HEK293 (cell line): Measurements from ENCODE around the gene FBXO34.

ENCODE experiments used
- CTCF ChIA-PET: fragments of 350-600 bp; formaldehyde crosslinking; extraction: SDS; loops from one replicate; lab custom pipeline; 2021; ENCODE audit warnings: antibody characterized with exemption; lab: Yijun Ruan, JAX
- POLR2A ChIA-PET: fragments of 300-600 bp; formaldehyde crosslinking; extraction: SDS; loops from one replicate; lab custom pipeline; 2020; ENCODE audit warnings: antibody characterized with exemption, inconsistent platforms; lab: Yijun Ruan, JAX
- H3K27ac ChIP-seq: fragments of 200-500 bp; sonication (Bioruptor generic); 2 replicates; pipeline ENCODE4 v1.5.1; 2014; ENCODE audit warnings: low read depth, low read length, control low read depth, inconsistent platforms; ENCODE audit errors: extremely low read depth
- H3K36me3 ChIP-seq, 2 experiments: fragments of 200-500 bp in 1 of 2; sonication (Bioruptor generic) in 1 of 2; 1 replicate in 1 of 2; 2 replicates in 1 of 2; pipeline ENCODE4 v1.5.1; 2014 to 2017; ENCODE audit warnings: inconsistent platforms in 2 of 2, low read length in 2 of 2; ENCODE audit not compliant: control insufficient read depth in 2 of 2, insufficient read depth in 1 of 2
- H3K4me1 ChIP-seq: fragments of 200-500 bp; sonication (Bioruptor generic); 2 replicates; pipeline ENCODE4 v1.5.1; 2014; ENCODE audit warnings: mild to moderate bottlenecking, low read length, inconsistent platforms; ENCODE audit not compliant: control insufficient read depth, insufficient read depth
- H3K4me3 ChIP-seq: 2 replicates; pipeline ENCODE4 v1.5.1; 2011; ENCODE audit warnings: low read depth, mild to moderate bottlenecking, control low read depth, low read length, moderate library complexity
- H3K9me3 ChIP-seq: fragments of 200-500 bp; sonication (Bioruptor generic); 2 replicates; pipeline ENCODE4 v1.5.1; 2014; ENCODE audit warnings: low read depth, low read length, inconsistent platforms; ENCODE audit not compliant: control insufficient read depth, insufficient read depth
- EGR2 ChIP-seq: fragments of 450-650 bp; formaldehyde crosslinking; IDR thresholded peaks from 2 replicates; pipeline ENCODE4 v1.5.1; 2016; ENCODE audit warnings: low read depth, missing biosample characterization, missing genetic modification characterization
- KLF1 ChIP-seq: fragments of 450-650 bp; formaldehyde crosslinking; IDR thresholded peaks from 2 replicates; pipeline ENCODE4 v1.5.1; 2016; ENCODE audit warnings: missing biosample characterization, missing genetic modification characterization
- OSR2 ChIP-seq: fragments of 450-650 bp; formaldehyde crosslinking; IDR thresholded peaks from 2 replicates; pipeline ENCODE4 v1.5.1; 2016; ENCODE audit warnings: missing biosample characterization, missing genetic modification characterization
- SALL2 ChIP-seq: fragments of 450-650 bp; formaldehyde crosslinking; IDR thresholded peaks from 2 replicates; pipeline ENCODE4 v1.5.0; 2017; ENCODE audit warnings: missing biosample characterization, mild to moderate bottlenecking, missing genetic modification characterization, borderline replicate concordance
- SCRT1 ChIP-seq: fragments of 450-650 bp; formaldehyde crosslinking; IDR thresholded peaks from 2 replicates; pipeline ENCODE4 v1.5.1; 2016; ENCODE audit warnings: missing biosample characterization, missing genetic modification characterization, borderline replicate concordance
- ZBTB8A ChIP-seq: fragments of 450-650 bp; formaldehyde crosslinking; IDR thresholded peaks from 2 replicates; pipeline ENCODE4 v1.5.1; 2016; ENCODE audit warnings: missing biosample characterization, missing genetic modification characterization
- ZNF112 ChIP-seq: fragments of 450-650 bp; formaldehyde crosslinking; IDR thresholded peaks from 2 replicates; pipeline ENCODE4 v1.5.0; 2017; ENCODE audit warnings: missing biosample characterization, missing genetic modification characterization
- ZNF155 ChIP-seq: fragments of 450-650 bp; formaldehyde crosslinking; IDR thresholded peaks from 2 replicates; pipeline ENCODE4 v1.5.1; 2016; ENCODE audit warnings: missing biosample characterization, missing genetic modification characterization
- ZNF175 ChIP-seq: fragments of 450-650 bp; formaldehyde crosslinking; IDR thresholded peaks from 2 replicates; pipeline ENCODE4 v1.5.1; 2016; ENCODE audit warnings: missing biosample characterization, missing genetic modification characterization
- ZNF404 ChIP-seq: fragments of 450-650 bp; formaldehyde crosslinking; IDR thresholded peaks from 2 replicates; pipeline ENCODE4 v1.5.1; 2017; ENCODE audit warnings: missing biosample characterization, missing genetic modification characterization
- ZNF510 ChIP-seq: fragments of 450-650 bp; formaldehyde crosslinking; IDR thresholded peaks from 2 replicates; pipeline ENCODE4 v1.5.1; 2018; ENCODE audit warnings: mild to moderate bottlenecking, missing genetic modification characterization, missing biosample characterization; ENCODE audit not compliant: insufficient replicate concordance
- ZNF529 ChIP-seq: fragments of 450-650 bp; formaldehyde crosslinking; IDR thresholded peaks from 2 replicates; pipeline ENCODE4 v1.5.1; 2017; ENCODE audit warnings: missing genetic modification characterization, missing biosample characterization; ENCODE audit not compliant: insufficient replicate concordance
- ZNF596 ChIP-seq: fragments of 450-650 bp; IDR thresholded peaks from 2 replicates; pipeline ENCODE4 v1.5.0; 2018; ENCODE audit warnings: missing biosample characterization, mild to moderate bottlenecking, missing genetic modification characterization, moderate library complexity
- ZNF626 ChIP-seq: fragments of 450-650 bp; sonication (Bioruptor Pico); formaldehyde crosslinking; IDR thresholded peaks from 2 replicates; pipeline ENCODE4 v1.5.1; 2018; ENCODE audit warnings: missing biosample characterization, missing genetic modification characterization, inconsistent platforms
- ZNF707 ChIP-seq: fragments of 450-650 bp; formaldehyde crosslinking; IDR thresholded peaks from 2 replicates; pipeline ENCODE4 v1.5.1; 2016; ENCODE audit warnings: missing biosample characterization, missing genetic modification characterization
- ZNF76 ChIP-seq: fragments of 450-650 bp; formaldehyde crosslinking; IDR thresholded peaks from 2 replicates; pipeline ENCODE4; 2016; ENCODE audit warnings: low read depth, missing biosample characterization, missing genetic modification characterization, borderline replicate concordance
- ZNF768 ChIP-seq: fragments of 450-650 bp; formaldehyde crosslinking; IDR thresholded peaks from 2 replicates; pipeline ENCODE4 v1.5.1; 2018; ENCODE audit warnings: missing biosample characterization, mild to moderate bottlenecking, missing genetic modification characterization
- TF ChIP-seq, protein P1 (sequence below): fragments of 450-650 bp; formaldehyde crosslinking; IDR thresholded peaks from 2 replicates; pipeline ENCODE4 v1.5.1; 2016; ENCODE audit warnings: missing biosample characterization, missing genetic modification characterization
- TF ChIP-seq, protein P2 (sequence below): fragments of 450-650 bp; formaldehyde crosslinking; IDR thresholded peaks from 2 replicates; pipeline ENCODE4 v1.5.1; 2016; ENCODE audit warnings: missing biosample characterization, missing genetic modification characterization
- TF ChIP-seq, protein P3 (sequence below): fragments of 450-650 bp; formaldehyde crosslinking; IDR thresholded peaks from 2 replicates; pipeline ENCODE4 v1.5.1; 2016; ENCODE audit warnings: missing biosample characterization, missing genetic modification characterization, low read depth
- TF ChIP-seq, protein P4 (sequence below): fragments of 450-650 bp; formaldehyde crosslinking; IDR thresholded peaks from 2 replicates; pipeline ENCODE4 v1.5.1; 2016; ENCODE audit warnings: missing biosample characterization, missing genetic modification characterization
- TF ChIP-seq, protein P5 (sequence below): fragments of 450-650 bp; formaldehyde crosslinking; IDR thresholded peaks from 2 replicates; pipeline ENCODE4 v1.5.1; 2016; ENCODE audit warnings: missing biosample characterization, missing genetic modification characterization, borderline replicate concordance
- TF ChIP-seq, protein P6 (sequence below): fragments of 450-650 bp; formaldehyde crosslinking; IDR thresholded peaks from 2 replicates; pipeline ENCODE4 v1.5.1; 2016; ENCODE audit warnings: missing biosample characterization, missing genetic modification characterization

The FBXO34 gene

DNA sequence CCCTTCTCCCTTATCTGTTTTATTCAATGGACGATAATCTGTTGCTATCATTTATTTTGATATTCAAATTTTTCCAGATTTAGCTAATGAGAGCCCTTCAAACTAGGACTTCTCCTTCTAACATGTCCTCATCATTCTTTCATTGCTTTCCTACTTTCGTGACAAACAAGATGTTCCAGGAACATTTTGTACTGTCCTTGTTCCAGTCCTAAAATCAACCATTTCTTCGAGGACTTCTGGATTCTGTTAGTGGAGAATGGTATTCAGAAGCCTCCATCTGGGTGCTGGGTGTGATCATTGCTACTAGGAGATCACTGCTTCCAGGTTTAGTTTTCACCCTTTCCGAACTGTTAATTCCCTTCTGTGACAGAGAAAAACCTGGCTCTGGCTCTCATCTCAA lies 29.5 kb upstream of the FBXO34 start:
- H3K36me3 ChIP-seq, result no peaks in the 10 kb centered on the region
- no peak overlapping the region for H3K4me3 ChIP-seq
- H3K27ac ChIP-seq, result no peak overlapping the region
- H3K4me1 ChIP-seq, result no peaks in the 10 kb centered on the region
- no peaks in the 10 kb centered on the region for H3K9me3 ChIP-seq
- CTCF ChIA-PET, result no interaction called here
- POLR2A ChIA-PET, result no interaction called here
- no peak for TF ChIP-seq EGR2 (tag by site-specific recombination)
- no peak for TF ChIP-seq ZNF768 (tag by site-specific recombination)
- TF ChIP-seq, protein P1, sequence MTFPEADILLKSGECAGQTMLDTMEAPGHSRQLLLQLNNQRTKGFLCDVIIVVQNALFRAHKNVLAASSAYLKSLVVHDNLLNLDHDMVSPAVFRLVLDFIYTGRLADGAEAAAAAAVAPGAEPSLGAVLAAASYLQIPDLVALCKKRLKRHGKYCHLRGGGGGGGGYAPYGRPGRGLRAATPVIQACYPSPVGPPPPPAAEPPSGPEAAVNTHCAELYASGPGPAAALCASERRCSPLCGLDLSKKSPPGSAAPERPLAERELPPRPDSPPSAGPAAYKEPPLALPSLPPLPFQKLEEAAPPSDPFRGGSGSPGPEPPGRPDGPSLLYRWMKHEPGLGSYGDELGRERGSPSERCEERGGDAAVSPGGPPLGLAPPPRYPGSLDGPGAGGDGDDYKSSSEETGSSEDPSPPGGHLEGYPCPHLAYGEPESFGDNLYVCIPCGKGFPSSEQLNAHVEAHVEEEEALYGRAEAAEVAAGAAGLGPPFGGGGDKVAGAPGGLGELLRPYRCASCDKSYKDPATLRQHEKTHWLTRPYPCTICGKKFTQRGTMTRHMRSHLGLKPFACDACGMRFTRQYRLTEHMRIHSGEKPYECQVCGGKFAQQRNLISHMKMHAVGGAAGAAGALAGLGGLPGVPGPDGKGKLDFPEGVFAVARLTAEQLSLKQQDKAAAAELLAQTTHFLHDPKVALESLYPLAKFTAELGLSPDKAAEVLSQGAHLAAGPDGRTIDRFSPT (tag by site-specific recombination), result no peak
- TF ChIP-seq ZNF112 (tag by site-specific recombination), result no peak
- TF ChIP-seq SALL2 (tag by site-specific recombination), result no peak
- TF ChIP-seq, protein P2, sequence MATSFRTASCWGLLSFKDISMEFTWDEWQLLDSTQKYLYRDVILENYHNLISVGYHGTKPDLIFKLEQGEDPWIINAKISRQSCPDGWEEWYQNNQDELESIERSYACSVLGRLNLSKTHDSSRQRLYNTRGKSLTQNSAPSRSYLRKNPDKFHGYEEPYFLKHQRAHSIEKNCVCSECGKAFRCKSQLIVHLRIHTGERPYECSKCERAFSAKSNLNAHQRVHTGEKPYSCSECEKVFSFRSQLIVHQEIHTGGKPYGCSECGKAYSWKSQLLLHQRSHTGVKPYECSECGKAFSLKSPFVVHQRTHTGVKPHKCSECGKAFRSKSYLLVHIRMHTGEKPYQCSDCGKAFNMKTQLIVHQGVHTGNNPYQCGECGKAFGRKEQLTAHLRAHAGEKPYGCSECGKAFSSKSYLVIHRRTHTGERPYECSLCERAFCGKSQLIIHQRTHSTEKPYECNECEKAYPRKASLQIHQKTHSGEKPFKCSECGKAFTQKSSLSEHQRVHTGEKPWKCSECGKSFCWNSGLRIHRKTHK, result no peak
- no peak for TF ChIP-seq ZNF404 (tag by site-specific recombination)
- TF ChIP-seq SCRT1 (tag by site-specific recombination), result no peak
- no peak for TF ChIP-seq ZNF707 (tag by site-specific recombination)
- TF ChIP-seq, protein P3, sequence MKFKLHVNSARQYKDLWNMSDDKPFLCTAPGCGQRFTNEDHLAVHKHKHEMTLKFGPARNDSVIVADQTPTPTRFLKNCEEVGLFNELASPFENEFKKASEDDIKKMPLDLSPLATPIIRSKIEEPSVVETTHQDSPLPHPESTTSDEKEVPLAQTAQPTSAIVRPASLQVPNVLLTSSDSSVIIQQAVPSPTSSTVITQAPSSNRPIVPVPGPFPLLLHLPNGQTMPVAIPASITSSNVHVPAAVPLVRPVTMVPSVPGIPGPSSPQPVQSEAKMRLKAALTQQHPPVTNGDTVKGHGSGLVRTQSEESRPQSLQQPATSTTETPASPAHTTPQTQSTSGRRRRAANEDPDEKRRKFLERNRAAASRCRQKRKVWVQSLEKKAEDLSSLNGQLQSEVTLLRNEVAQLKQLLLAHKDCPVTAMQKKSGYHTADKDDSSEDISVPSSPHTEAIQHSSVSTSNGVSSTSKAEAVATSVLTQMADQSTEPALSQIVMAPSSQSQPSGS (tag by site-specific recombination), result no peak

DNA sequence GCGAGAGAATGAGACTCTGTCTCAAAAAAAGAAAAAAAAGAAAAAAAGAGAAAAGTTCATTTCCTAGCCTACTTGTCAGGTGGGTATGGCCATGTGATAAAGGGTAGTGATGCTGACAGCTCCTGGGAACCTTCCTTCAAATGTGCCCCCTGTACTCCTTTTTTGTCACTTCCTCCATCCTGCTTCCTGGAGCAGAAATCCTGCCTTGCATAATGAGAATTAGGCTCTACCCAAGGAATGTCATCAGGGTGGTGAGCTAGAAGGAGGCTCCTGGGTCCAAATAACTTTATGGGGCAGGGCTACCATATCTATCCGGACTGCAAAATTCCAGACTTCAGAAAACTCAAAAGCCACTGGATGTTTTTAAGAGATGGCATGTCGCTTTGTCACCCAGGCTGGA lies 27.8 kb upstream of the FBXO34 start:
- H3K9me3 ChIP-seq, result no peaks in the 10 kb centered on the region
- no peaks in the 10 kb centered on the region for H3K36me3 ChIP-seq
- ChIA-PET CTCF (interaction anchor here (0.6 to 0.9 kb wide), 2 partner anchors 63 to 111 kb away, joined by 3 read pairs; no protein-coding TSS in a partner anchor), POLR2A (no interaction called here)
- H3K4me3 ChIP-seq, result no peak overlapping the region
- no peaks in the 10 kb centered on the region for H3K4me1 ChIP-seq
- H3K27ac ChIP-seq, result no peak overlapping the region
- TF ChIP-seq ZBTB8A (tag by site-specific recombination), result no peak
- no peak for TF ChIP-seq KLF1 (tag by site-specific recombination)
- TF ChIP-seq ZNF155 (tag by site-specific recombination), result no peak
- no peak for TF ChIP-seq ZNF175 (tag by site-specific recombination)
- TF ChIP-seq ZNF529 (tag by site-specific recombination), result no peak
- TF ChIP-seq OSR2 (tag by site-specific recombination), result no peak
- TF ChIP-seq, protein P4, sequence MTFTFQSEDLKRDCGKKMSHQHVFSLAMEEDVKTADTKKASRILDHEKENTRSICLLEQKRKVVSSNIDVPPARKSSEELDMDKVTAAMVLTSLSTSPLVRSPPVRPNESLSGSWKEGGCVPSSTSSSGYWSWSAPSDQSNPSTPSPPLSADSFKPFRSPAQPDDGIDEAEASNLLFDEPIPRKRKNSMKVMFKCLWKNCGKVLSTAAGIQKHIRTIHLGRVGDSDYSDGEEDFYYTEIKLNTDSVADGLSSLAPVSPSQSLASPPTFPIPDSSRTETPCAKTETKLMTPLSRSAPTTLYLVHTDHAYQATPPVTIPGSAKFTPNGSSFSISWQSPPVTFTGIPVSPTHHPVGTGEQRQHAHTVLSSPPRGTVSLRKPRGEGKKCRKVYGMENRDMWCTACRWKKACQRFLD (tag by site-specific recombination), result no peak
- no peak for TF ChIP-seq ZNF76 (tag by site-specific recombination)
- TF ChIP-seq ZNF626 (tag by site-specific recombination), result no peak
- TF ChIP-seq, protein P5, sequence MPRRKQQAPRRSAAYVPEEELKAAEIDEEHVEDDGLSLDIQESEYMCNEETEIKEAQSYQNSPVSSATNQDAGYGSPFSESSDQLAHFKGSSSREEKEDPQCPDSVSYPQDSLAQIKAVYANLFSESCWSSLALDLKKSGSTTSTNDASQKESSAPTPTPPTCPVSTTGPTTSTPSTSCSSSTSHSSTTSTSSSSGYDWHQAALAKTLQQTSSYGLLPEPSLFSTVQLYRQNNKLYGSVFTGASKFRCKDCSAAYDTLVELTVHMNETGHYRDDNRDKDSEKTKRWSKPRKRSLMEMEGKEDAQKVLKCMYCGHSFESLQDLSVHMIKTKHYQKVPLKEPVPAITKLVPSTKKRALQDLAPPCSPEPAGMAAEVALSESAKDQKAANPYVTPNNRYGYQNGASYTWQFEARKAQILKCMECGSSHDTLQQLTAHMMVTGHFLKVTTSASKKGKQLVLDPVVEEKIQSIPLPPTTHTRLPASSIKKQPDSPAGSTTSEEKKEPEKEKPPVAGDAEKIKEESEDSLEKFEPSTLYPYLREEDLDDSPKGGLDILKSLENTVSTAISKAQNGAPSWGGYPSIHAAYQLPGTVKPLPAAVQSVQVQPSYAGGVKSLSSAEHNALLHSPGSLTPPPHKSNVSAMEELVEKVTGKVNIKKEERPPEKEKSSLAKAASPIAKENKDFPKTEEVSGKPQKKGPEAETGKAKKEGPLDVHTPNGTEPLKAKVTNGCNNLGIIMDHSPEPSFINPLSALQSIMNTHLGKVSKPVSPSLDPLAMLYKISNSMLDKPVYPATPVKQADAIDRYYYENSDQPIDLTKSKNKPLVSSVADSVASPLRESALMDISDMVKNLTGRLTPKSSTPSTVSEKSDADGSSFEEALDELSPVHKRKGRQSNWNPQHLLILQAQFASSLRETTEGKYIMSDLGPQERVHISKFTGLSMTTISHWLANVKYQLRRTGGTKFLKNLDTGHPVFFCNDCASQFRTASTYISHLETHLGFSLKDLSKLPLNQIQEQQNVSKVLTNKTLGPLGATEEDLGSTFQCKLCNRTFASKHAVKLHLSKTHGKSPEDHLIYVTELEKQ, result no peak
- TF ChIP-seq ZNF596 (tag by site-specific recombination), result no peak
- TF ChIP-seq ZNF510 (tag by site-specific recombination), result no peak
- TF ChIP-seq, protein P6, sequence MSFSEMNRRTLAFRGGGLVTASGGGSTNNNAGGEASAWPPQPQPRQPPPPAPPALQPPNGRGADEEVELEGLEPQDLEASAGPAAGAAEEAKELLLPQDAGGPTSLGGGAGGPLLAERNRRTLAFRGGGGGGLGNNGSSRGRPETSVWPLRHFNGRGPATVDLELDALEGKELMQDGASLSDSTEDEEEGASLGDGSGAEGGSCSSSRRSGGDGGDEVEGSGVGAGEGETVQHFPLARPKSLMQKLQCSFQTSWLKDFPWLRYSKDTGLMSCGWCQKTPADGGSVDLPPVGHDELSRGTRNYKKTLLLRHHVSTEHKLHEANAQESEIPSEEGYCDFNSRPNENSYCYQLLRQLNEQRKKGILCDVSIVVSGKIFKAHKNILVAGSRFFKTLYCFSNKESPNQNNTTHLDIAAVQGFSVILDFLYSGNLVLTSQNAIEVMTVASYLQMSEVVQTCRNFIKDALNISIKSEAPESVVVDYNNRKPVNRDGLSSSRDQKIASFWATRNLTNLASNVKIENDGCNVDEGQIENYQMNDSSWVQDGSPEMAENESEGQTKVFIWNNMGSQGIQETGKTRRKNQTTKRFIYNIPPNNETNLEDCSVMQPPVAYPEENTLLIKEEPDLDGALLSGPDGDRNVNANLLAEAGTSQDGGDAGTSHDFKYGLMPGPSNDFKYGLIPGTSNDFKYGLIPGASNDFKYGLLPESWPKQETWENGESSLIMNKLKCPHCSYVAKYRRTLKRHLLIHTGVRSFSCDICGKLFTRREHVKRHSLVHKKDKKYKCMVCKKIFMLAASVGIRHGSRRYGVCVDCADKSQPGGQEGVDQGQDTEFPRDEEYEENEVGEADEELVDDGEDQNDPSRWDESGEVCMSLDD (tag by site-specific recombination), result no peak
- no peak for TF ChIP-seq ZNF404 (tag by site-specific recombination)
